ENCODE data around the gene GNB2.
"Not testable (repeated sequence)": the region's sequence is repeated elsewhere in the genome, so short reads cannot be mapped to it uniquely, and the experiment has no call there.

GNB2 gene

DNA sequence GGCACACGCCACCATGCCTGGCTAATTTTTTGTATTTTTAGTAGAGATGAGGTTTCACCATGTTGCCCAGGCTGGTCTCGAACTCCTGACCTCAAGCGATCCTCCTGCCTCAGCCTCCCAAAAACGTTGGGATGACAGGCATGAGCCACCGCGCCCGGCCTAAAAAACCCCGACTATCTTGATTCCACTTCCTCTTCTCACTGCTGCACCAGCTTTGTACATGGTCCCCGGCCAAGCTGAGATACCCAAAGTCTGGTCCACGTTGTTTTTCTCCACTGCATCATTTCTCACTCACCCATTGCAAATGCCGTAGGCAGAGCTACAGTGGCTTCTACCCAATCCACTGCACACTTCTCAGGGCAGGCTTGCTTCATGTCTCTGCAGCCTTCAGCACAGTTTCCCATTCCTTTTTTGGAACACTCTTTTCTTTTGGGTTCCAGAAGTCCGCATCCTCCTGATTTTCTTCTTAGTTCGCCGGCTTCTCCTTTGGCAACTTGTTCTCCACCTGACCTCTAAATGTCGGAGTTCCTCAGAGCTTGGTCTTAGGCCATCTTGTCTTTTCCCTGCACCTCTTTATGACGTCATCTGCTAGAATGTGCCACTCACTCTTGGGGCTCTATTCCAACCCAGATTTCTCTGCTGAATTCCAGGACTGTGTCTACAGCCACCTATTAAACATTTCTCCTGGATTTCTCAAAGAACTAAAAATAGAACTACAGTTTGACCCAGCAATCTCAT is 6.0 kb upstream of the GNB2 start:
- no peak for TF ChIP-seq ZFX (IDR thresholded peaks at IDR 0.05; ENCODE audit: borderline replicate concordance)
- no peak for TF ChIP-seq CTCF (IDR thresholded peaks at IDR 0.05)
- no peak overlapping the region for H3K27ac ChIP-seq

GRCh38 chr7:100668069-100668449 is 5.5 kb upstream of the GNB2 start:
- TF ChIP-seq CTCF (IDR thresholded peaks at IDR 0.05), result no peak
- TF ChIP-seq ZFX (IDR thresholded peaks at IDR 0.05; ENCODE audit: borderline replicate concordance), result no peak
- H3K27ac ChIP-seq, result no peak overlapping the region

- H3K27ac ChIP-seq, result not testable (repeated sequence)
These were observed 4.4 kb upstream of the GNB2 start for GRCh38 chr7:100669106-100669505.

- no peak for TF ChIP-seq ZFX (IDR thresholded peaks at IDR 0.05; ENCODE audit: borderline replicate concordance)
- no peak for TF ChIP-seq CTCF (IDR thresholded peaks at IDR 0.05)
These were observed 3.5 kb upstream of the GNB2 start for GRCh38 chr7:100670074-100670473.

GRCh38 chr7:100671353-100672327 is 1.9 kb upstream of the GNB2 start:
- TF ChIP-seq CTCF (IDR thresholded peaks at IDR 0.05), result no peak
- TF ChIP-seq ZFX (IDR thresholded peaks at IDR 0.05; ENCODE audit: borderline replicate concordance), result no peak
- H3K27ac ChIP-seq, result no peak overlapping the region

More at GRCh38 chr7:100670074-100670473, 3.5 kb upstream of the GNB2 start:
- H3K27ac ChIP-seq, result no peak overlapping the region

DNA sequence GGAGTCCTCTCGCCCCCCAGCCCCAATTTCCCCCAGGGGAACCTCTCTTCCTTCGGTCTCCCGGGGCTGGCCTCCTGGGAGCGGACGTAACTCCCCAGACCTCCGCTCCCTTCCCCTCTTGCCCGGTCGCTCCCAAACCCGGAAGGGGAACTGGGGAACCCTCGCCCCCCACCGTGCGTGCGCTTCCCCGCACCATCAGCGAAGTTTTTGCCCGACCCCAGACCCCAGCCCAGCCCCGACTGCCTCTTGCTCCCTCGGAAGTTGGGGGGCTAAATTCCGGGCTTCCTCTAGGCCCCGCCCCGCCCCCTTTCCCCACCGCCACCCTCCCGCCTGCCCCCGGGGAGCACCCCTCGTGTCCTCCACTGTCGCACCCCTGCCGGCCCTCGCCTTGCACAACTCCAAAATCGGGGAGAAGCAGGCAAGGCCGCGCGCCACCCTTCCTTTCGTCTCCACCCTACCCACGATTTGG is 436 bp downstream of the GNB2 start:
- TF ChIP-seq CTCF (IDR thresholded peaks at IDR 0.05) (no peak), ZFX (IDR thresholded peaks at IDR 0.05; ENCODE audit: borderline replicate concordance) (no peak)
- H3K27ac ChIP-seq, result peak overlapping the region; percentile 94

GRCh38 chr7:100674411-100675104 is 1.0 kb downstream of the GNB2 start:
- TF ChIP-seq ZFX (IDR thresholded peaks at IDR 0.05; ENCODE audit: borderline replicate concordance) (no peak), CTCF (IDR thresholded peaks at IDR 0.05) (no peak)
- peak overlapping the region; percentile 94 for H3K27ac ChIP-seq
